GM21360 (cell line): Measurements from ENCODE around the gene OR4D11.
"Not testable (repeated sequence)": the region's sequence is repeated elsewhere in the genome, so short reads cannot be mapped to it uniquely, and the experiment has no call there.

Experiments
- ATAC-seq: cut with Tn5 transposase; IDR thresholded peaks from one replicate; pipeline ENCODE4 v1.9.1; 2021; ENCODE audit warnings: mild to moderate bottlenecking, moderate library complexity; ENCODE audit not compliant: unreplicated experiment

OR4D11 gene

DNA sequence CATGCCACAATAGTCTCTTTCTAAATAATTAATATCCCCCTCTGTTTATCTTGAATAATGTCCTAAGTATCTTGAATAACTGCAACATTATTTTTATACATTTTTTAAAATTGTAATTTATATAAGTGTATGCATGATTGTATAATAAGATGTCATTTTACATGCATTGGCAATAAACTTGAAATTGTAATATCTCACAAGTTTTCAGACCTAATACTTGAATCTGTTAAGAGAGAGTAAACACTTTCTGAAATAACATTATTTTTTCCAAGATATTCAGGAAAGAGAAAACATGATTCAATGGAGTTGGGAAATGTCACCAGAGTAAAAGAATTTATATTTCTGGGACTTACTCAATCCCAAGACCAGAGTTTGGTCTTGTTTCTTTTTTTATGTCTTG is at the start of gene OR4D11:
Gene OR4D11, plus strand, starts transcription at position 301 of the 400 bp plus-strand sequence. Its CDS starts 0 bp downstream, at position 301.
- no peak for ATAC-seq

DNA sequence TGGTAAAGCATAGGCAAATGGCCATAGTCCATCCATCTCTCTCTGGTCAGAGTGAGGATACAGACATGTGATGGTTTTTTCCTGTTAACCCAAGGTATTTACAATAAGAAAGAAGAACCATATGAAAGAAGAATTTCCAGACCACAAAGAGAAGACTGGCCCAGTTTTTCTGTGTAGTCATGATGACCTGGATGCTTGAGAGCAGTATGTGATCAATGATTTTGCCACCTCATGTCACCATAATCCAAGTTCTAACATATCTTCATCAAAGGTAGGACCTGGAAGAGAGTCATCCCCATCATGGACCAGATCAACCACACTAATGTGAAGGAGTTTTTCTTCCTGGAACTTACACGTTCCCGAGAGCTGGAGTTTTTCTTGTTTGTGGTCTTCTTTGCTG is 46.7 kb upstream of the OR4D11 start, which contains the start of gene OR4D6:
Gene OR4D6, plus strand, starts transcription at position 301 of the 400 bp plus-strand sequence. Its CDS starts 0 bp downstream, at position 301.
- ATAC-seq: no peak

DNA sequence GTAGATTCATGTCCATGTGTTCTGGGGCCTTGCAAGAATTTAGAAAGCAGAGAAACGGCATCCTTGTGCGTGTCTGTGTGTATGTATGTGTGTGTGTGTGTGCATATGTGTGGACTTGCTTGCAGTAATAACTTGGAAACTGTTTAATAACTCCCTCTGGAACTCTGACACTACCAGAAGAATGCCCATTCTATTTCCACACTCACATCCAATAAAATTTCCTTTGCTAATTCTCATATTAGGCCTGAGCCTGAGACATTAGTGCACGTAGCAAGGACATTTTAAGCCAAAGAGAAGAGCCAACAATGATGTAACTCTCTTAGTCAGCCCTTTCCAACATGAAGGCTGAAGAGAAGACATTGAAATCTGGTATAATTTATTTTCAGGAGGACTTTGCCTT is 43.5 kb upstream of the OR4D11 start:
- no peak for ATAC-seq

DNA sequence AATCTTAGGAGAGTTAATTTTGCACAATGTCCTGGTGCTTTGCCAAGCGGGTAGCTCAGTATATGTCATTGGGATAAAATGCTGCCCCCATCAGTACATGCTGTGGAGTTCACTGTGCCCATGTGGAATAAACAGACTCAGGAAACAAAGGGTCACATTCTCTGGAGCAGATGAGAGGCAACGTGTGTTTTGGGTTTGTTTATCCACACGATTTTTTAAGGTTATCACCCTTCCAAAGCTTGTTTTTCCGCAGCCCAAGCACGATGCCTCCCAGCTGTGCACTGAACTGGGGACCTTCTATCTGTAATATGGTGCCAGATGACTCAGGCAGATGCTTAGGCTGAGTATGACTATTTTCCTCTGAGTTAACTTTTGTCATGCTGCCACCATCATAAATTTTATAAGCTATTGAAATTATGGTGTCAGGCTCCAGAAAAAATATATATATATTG is 40.2 kb upstream of the OR4D11 start:
- no peak for ATAC-seq

DNA sequence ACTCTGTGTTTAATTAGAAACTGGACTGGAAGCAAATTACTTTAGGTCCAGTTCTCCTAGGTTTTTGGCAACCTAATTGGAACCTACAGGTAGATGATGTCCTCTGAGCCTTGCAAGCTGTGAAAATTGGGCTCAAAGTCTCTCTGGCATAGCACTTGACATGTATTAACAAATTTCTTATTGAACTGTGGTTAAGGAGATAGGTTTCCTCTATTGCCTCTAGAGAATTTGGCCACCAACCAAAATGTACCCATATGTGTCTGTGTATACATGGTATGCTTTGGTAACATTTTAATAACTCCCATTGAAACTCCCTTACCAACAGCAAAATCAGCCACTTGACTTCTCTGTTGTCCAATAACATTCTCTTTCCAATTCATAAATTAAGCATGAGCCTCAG is 30.4 kb upstream of the OR4D11 start, which contains the start of gene OR4D10:
Gene OR4D10, plus strand, starts transcription at position 301 of the 400 bp plus-strand sequence. CDS start 4,115 bp downstream, outside the sequence.
- no peak for ATAC-seq

DNA sequence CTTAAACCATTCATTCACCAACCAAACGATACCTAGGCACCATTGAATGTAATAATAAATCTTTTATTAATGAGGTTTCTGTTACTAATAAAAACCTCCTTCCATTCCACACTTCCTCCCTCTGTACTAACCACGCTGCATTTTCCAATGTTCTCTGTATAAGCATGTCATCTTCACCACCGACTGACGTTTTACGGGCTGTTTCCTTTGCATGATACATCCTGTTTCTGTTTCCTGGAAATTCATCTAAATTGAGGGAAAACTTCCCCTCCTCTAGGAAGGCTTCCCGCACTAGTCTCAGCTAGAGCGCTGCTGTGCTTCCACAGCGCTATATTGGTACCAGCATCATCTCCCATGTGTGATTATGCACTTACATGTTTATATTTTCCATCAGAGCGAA is 28.2 kb upstream of the OR4D11 start:
- no peak for ATAC-seq

DNA sequence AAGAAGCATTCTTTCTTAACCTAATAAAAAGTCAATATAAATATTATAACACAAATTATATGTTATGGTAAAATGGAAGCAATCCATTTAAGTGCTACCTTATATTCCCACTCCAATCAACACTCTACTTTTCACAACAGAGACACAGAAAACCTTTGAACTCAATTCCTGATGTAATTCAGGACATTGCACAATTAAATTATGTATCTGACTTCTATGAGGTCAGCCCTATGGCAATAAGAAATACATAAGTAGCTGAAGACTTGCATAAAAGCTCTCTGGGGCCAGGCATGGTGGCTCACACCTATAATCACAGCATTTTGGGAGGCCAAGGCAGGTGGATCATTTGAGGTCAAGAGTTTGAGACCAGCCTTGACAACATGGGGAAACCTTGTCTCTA is 23.5 kb upstream of the OR4D11 start:
- ATAC-seq: no peak

DNA sequence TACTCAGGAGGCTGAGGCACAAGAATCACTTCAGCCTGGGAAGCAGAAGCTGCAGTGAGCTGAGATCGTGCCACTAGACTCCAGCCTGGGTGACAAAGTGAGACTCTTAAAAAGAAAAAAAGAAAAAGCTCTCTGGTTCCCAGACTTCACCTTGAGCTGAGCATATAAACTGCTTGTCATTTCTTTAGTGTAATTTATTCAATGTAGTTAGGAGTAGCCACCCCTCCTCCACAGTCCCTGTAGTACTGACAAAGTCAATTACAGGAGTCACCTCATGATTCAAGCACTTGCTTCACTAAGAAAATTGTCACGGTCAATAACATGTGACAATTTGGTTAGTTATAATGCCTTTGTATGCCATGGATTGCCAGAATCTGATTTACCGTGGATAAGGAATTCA is 23.0 kb upstream of the OR4D11 start:
- ATAC-seq: no peak

DNA sequence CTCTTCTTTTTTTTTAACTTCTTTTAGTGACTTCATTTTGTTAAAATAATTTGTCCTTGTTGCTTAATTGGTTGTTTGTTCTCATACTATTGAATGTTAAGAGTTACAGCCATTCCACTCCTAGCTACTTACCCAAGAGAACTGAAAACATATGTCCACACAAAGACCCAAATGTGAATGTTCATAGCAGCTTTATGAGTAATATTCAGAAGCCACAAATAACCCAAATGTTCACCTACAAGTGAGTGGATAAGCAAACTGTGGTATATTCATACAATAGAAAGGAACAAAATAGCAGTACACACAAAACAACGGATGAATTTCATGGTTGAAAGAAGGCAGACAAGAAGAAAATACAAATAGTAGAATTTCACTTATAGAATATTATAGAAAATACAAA is 1.4 kb upstream of the OR4D11 start:
- ATAC-seq: no peak

DNA sequence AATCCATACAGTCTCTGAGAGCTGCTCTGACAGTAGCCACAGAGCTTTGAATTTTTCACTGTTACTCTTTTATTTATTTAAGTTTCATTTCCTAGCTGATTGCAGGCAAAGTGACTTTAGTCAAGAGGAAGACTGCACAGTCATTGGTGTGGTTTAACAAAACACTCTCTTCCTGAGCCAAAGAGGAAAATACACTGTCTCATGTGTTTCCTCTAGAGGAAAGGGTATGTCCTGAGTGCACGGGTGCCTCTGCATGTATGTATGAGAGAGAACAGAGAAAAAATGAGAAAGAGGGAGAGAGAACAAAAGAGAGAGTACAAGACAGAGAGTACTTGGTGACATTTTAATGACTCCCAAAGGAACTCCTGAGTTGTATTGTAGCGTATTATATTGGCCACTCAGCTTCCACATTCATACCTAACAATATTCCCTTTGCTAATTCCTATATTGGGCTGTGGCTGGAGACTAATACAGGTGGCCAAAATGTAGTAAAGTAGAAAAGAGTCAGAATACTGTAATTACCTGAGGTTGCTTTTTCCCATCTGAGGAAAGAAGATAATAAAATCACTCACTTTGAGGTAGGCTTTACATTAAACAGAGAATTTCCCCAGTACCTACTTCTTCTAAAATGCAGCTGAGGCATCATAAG is 7.7 kb downstream of the OR4D11 start, which contains the start of gene OR4D9:
Gene OR4D9, plus strand, starts transcription at position 599 of the 649 bp plus-strand sequence. CDS start 3,374 bp downstream, outside the sequence.
- no peak for ATAC-seq

DNA sequence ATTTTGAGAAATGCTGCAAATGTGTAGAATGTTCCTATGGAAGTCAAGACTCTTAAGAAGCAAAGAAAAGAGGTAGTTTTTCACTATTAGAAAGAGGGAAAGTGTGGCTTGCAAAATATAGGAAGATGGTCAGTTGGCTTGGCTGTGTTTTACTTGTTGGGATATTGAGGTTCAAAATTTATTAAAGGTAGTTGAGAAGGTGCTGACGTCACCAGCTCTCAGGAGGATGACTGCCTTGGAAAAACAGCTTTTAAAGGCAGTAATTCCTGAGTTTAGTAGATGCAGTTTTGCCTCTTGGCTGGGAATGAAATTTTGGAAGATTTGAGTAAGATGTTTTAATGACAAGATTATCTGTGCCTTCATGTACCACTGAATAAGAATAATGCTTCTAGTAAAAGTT is 8.3 kb downstream of the OR4D11 start:
- ATAC-seq: no peak

DNA sequence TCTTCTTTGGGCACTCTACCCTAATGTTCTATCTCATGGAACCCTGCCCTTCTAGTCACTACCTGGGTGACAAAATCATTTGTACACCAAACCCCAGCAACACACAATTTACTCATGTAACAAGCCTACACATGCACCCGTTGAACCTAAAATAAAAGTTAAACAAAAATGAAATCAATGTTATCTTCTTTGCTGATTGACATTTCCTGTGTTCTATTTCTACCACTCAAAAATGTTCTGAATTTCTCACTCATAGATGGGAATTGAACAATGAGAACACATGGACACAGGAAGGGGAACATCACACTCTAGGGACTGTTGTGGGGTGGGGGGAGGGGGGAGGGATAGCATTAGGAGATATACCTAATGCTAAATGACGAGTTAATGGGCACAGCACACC is 16.8 kb downstream of the OR4D11 start:
- not testable (repeated sequence) for ATAC-seq

DNA sequence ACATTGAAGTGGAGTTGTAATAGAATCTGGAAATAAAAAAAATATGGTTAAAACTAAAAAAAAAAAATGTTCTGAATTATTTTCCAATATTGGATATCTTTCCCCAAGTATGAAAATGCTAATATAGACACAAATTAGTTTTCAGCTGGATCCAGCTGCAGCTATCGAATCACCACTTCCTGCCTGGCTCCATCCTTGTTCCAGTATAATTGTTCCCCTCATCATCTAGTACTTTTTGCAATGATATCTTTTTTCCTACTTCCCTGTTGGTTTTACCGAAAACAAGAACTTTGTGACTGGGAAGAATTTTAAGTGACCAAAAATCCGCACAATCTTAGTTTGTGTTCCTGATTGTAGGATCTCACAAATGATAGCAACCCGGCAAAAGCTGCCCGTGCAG is 17.4 kb downstream of the OR4D11 start:
- ATAC-seq: no peak

DNA sequence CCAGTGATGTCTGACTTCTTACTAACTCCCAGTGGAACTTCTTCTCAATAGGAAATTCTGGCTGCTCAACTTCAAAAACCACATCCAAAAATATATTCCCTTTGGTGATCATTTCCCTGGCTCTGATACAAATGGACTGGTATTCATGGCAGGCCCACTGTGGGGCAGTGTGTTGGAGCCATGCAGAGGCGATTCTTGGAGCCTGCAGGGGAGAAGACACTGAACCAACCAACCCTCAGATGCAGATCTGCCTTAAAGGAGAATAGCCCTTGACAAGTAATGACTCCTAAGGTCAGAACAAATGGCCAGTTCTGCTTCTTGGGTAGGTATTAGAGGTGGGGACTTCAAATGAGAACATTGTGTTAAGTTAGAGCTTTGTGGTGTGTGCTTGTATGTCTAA is 20.2 kb downstream of the OR4D11 start:
- ATAC-seq: no peak

DNA sequence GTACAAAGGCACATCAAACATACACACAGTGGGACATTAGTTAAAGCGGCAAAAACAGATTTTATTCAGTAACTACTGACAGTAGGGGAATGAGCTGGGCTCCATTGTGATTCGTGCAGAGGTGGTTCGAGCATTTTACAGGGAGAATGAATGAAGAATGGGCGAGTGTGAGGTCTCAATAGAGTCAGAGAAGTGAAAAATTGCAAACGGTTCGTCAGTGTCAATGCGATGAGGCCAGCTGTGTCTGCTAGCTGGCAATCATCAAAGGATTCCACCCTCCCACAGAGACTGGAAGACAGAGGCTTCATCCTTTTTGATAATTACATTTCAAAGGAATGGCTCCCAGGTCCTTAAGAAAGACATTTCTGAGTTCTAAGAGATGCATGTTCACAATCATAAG is 25.3 kb downstream of the OR4D11 start:
- no peak for ATAC-seq

DNA sequence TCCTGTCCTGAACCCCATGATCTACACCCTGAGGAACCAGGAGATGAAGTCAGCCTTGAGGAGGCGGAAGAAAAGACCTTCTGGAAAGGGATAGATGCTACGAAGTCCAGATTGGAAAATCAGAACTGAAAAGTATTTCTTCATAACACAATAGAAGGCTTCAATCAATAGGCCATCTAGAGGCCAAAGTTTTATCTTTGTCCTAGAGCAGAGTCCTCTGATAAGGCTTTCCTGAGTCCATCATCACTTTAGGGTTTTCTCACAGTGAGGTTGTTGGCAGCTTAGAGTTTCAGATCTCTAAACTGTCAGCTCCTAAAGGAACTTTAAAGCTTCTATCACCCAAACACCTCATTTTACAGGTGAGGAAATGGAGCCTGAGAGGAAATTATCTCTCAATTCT is 29.2 kb downstream of the OR4D11 start:
- no peak for ATAC-seq

DNA sequence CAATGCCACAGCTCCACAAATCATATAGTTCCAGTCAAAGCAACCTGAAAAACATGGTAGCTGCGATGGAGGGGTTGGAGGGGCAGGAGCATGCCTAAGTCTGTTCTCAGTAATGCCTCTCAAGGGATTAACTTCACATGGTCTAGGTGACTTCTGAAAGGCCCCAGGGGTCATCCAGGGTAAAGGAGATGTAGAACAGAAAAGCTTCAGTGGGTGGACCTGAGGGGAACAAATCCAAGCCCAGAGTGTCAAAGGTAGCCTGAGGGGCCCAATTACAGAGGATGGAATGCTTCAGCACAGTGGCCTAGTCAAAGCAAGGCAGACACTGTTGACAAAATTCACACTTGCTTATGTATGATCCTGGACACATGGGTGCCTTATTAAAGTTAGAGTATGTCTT is 31.3 kb downstream of the OR4D11 start:
- ATAC-seq: no peak

DNA sequence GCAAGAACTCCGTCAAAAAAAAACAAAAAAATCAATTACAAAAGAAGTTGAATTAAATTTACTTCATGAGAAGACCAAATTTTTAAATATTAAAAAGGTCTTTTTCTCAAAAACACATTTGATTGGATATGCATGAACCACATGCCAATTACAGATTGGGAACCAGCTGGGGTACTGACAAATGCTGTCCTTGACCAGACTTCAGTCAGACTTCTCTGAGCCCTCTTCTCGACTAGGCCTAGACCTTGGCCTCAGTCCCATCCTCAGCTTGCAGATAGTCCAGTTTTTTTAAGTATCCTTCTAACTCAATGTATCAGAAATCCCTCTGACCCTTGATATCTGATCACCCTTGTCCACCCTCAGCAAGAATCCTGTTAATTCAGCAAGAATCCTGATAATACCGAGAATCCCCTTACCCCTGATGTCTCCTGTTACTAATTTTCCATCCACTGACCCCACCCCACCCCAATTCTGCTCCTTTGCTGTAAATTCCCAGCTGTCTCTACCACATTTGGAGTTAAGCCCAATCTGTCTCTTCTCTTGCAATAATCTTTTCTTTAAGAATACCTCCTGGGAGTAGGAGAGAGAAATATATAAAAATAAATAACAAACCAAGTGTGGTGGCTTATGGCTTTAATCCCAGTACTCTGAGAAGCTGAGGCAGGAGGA is 38.9 kb downstream of the OR4D11 start:
- no peak for ATAC-seq

DNA sequence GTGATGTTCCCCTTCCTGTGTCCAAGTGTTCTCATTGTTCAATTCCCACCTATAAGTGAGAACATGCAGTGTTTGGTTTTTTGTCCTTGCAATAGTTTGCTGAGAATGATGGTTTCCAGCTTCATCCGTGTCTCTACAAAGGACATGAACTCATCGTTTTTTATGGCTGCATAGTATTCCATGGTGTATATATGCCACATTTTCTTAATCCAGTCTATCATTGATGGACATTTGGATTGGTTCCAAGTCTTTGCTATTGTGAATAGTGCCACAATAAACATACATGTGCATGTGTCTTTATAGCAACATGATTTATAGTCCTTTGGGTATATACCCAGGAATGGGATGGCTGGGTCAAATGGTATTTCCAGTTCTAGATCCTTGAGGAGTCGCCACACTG is 40.3 kb downstream of the OR4D11 start:
- not testable (repeated sequence) for ATAC-seq

DNA sequence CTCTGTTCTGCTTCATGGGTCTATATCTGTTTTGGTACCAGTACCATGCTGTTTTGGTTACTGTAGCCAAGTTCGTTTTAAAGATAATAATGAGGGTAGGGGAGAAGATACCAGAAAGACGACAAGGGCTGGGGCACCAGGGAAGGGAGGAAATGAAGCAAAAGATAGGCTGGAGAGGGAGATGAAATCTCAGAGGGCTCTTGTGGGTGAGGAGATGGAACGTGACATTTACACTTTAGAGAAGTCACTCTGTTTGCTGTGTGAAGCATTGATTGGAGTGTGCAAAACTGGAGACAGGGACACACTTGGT is 41.4 kb downstream of the OR4D11 start:
- ATAC-seq: no peak

DNA sequence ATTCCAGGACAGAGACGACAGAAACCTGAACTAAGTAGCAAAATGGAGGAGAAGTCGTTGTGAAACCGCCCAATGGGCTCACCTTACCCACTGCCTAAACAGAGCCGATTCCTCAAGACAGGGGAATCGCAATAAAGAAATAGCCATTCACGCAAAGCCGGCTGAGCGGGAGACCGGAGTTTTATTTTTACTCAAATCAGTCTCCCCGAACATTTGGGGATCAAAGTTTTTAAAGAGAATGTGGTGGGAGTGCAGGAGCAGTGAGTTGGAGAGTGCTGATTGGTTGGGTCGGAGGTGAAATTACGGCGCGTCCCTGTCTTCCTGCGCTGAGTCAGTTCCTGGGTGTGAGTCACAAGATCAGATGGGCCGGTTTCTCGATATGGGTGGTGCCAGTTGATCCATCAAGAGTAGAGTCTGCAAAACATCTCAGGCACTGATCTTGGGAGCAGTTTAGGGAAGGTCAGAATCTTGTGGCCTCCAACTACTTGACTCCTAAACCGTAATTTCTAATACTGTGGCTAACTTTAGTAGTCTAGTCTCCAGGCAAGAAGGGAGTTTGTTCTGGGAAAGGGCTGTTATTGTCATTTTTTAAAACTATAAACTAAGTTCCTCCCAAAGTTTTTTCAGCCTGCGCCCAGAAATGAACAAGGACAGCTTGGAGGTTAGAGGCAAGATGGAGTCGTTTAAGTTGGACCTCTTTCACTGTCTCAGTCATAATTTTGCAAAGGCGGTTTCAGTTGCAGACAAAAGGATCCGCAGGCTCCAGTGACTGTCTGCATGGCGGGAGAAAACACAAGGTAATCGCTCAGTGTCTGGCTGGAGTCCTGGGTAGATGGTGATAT is 42.0 kb downstream of the OR4D11 start:
- ATAC-seq: no peak
